Amniotic epithelial cell (primary cell): Measurements from ENCODE around the gene CAPG.
A peak's percentile ranks its signal among the peaks of the same experiment; 100 is the strongest.

ENCODE experiments used
- DNase-seq: peaks from one replicate; pipeline ENCODE4 v3.0.0-alpha.2; 2010; ENCODE audit warnings: low read depth

The CAPG gene

GRCh38 chr2:85438201-85439024 lies 28.2 kb upstream of the CAPG start:
- DNase-seq = no peak

- DNase-seq = peak; percentile 97
These were observed 27.5 kb upstream of the CAPG start for GRCh38 chr2:85437488-85438200.

- DNase-seq = no peak
These were observed 26.8 kb upstream of the CAPG start for GRCh38 chr2:85436836-85437487.

GRCh38 chr2:85435981-85436835 lies 26.0 kb upstream of the CAPG start:
- no peak for DNase-seq

- DNase-seq = no peak
These were observed 25.2 kb upstream of the CAPG start for GRCh38 chr2:85435220-85435958.

- no peak for DNase-seq
These were observed 24.5 kb upstream of the CAPG start for GRCh38 chr2:85434696-85435095.

- DNase-seq = peak; percentile 86
These were observed 23.4 kb upstream of the CAPG start for GRCh38 chr2:85433511-85434089.

- DNase-seq = no peak
These were observed 21.5 kb upstream of the CAPG start for GRCh38 chr2:85431570-85432205.

- DNase-seq = peak; percentile 43
These were observed 20.8 kb upstream of the CAPG start for GRCh38 chr2:85430752-85431569.

GRCh38 chr2:85429924-85430289 lies 19.7 kb upstream of the CAPG start:
- no peak for DNase-seq

- DNase-seq = no peak
These were observed 19.2 kb upstream of the CAPG start for GRCh38 chr2:85429213-85429923.

- DNase-seq = peak; percentile 61
These were observed 18.2 kb upstream of the CAPG start for GRCh38 chr2:85428343-85428881.

GRCh38 chr2:85427300-85427835 lies 17.2 kb upstream of the CAPG start:
- no peak for DNase-seq

- no peak for DNase-seq
These were observed 15.4 kb upstream of the CAPG start for GRCh38 chr2:85425588-85425987.

GRCh38 chr2:85423525-85423924 lies 13.4 kb upstream of the CAPG start:
- DNase-seq = no peak

- no peak for DNase-seq
These were observed 11.9 kb upstream of the CAPG start for GRCh38 chr2:85422072-85422457.

- DNase-seq = peak; percentile 83
These were observed 11.3 kb upstream of the CAPG start for GRCh38 chr2:85421260-85422071.
